Stomach smooth muscle (tissue), 2 donors: Measurements from ENCODE around the gene UQCRQ.

Experiments used
- H3K27ac ChIP-seq: one replicate; pipeline ENCODE4 v1.7.0; 2013; ENCODE audit warnings: mild to moderate bottlenecking, low read length, inconsistent platforms
- H3K27me3 ChIP-seq, 2 donors: one replicate each; pipeline ENCODE4 v1.7.0; 2013; ENCODE audit warnings: low read length in 2 of 2; ENCODE audit not compliant: insufficient read depth in 2 of 2, control insufficient read depth in 1 of 2
- H3K36me3 ChIP-seq, 2 donors: one replicate each; pipeline ENCODE4 v1.7.0; 2013; ENCODE audit warnings: low read length in 2 of 2; ENCODE audit not compliant: control insufficient read depth in 2 of 2, insufficient read depth in 2 of 2
- H3K4me1 ChIP-seq: one replicate; pipeline ENCODE4 v1.7.0; 2013; ENCODE audit warnings: low read length; ENCODE audit not compliant: control insufficient read depth, insufficient read depth
- H3K4me3 ChIP-seq, 2 donors: one replicate each; pipeline ENCODE4 v1.7.0; 2013; ENCODE audit warnings: low read length in 2 of 2
- H3K9ac ChIP-seq, 2 donors: one replicate each; pipeline ENCODE4 v1.7.0; 2013; ENCODE audit warnings: low read length in 2 of 2, mild to moderate bottlenecking in 1 of 2
- H3K9me3 ChIP-seq, 2 donors: one replicate each; pipeline ENCODE4 v1.7.0; 2013; ENCODE audit warnings: low read length in 2 of 2; ENCODE audit not compliant: control insufficient read depth in 2 of 2
- donor health status: healthy.
- donor health status: Pancreatic carcinoma.

The UQCRQ gene

GRCh38 chr5:132871459-132872284 is 5.2 kb downstream of the UQCRQ start:
- H3K4me1 ChIP-seq = peaks cover 16% of the 10 kb centered on the region
- H3K27ac ChIP-seq = no peak overlapping the region
- no peak overlapping the region for H3K4me3 ChIP-seq
- peaks cover 8 to 40% of the 10 kb centered on the region in 2 donors for H3K36me3 ChIP-seq
- H3K9ac ChIP-seq = no peak overlapping the region
- H3K9me3 ChIP-seq = no peaks in the 10 kb centered on the region
- H3K27me3 ChIP-seq = no peaks in the 10 kb centered on the region

- H3K27ac ChIP-seq = no peak overlapping the region
- H3K4me3 ChIP-seq = no peak overlapping the region
- no peak overlapping the region for H3K9ac ChIP-seq
- H3K27me3 ChIP-seq = no peaks in the 10 kb centered on the region
- peaks cover 8 to 36% of the 10 kb centered on the region in 2 donors for H3K36me3 ChIP-seq
- H3K4me1 ChIP-seq = peaks cover 5% of the 10 kb centered on the region
- H3K9me3 ChIP-seq = no peaks in the 10 kb centered on the region
Measured at GRCh38 chr5:132872788-132873118, 6.3 kb downstream of the UQCRQ start.

- H3K9ac ChIP-seq = no peak within 1 kb of the TSS
- peaks cover 8 to 31% of the 10 kb centered on the region in 2 donors for H3K36me3 ChIP-seq
- no peaks in the 10 kb centered on the region for H3K9me3 ChIP-seq
- no peak within 1 kb of the TSS for H3K4me3 ChIP-seq
- H3K27ac ChIP-seq = no peak within 1 kb of the TSS
- H3K27me3 ChIP-seq = no peaks in the 10 kb centered on the region
- H3K4me1 ChIP-seq = peaks cover 5% of the 10 kb centered on the region
Measured at GRCh38 chr5:132873119-132873929, 6.9 kb downstream of the UQCRQ start, which contains the start of gene LEAP2. LEAP2 (plus strand) TSS chr5:132873668; CDS start chr5:132873695, 27 bp downstream.

- Histone ChIP-seq H3K36me3 (peaks cover 8 to 30% of the 10 kb centered on the region in 2 donors), H3K9ac (no peak overlapping the region), H3K27ac (no peak overlapping the region)
Measured at GRCh38 chr5:132873930-132874271, 7.5 kb downstream of the UQCRQ start.

GRCh38 chr5:132876020-132876759 is 9.7 kb downstream of the UQCRQ start:
- Histone ChIP-seq H3K9ac (no peak overlapping the region), H3K27me3 (no peaks in the 10 kb centered on the region), H3K27ac (no peak overlapping the region), H3K9me3 (no peaks in the 10 kb centered on the region), H3K4me1 (peaks cover 5% of the 10 kb centered on the region), H3K4me3 (no peak overlapping the region), H3K36me3 (peaks cover 23 to 26% of the 10 kb centered on the region in 2 donors)

More at GRCh38 chr5:132873930-132874271, 7.5 kb downstream of the UQCRQ start:
- H3K4me1 ChIP-seq = peaks cover 5% of the 10 kb centered on the region
- no peak overlapping the region for H3K4me3 ChIP-seq
- no peaks in the 10 kb centered on the region for H3K9me3 ChIP-seq
- H3K27me3 ChIP-seq = no peaks in the 10 kb centered on the region

GRCh38 chr5:132877466-132877865 is 11.0 kb downstream of the UQCRQ start:
- no peaks in the 10 kb centered on the region for H3K9me3 ChIP-seq
- H3K27me3 ChIP-seq = no peaks in the 10 kb centered on the region
- peaks cover 5% of the 10 kb centered on the region for H3K4me1 ChIP-seq
- no peak overlapping the region for H3K27ac ChIP-seq
- no peak overlapping the region for H3K4me3 ChIP-seq
- H3K9ac ChIP-seq = no peak overlapping the region
- peaks cover 20 to 26% of the 10 kb centered on the region in 2 donors for H3K36me3 ChIP-seq

GRCh38 chr5:132877938-132878337 is 11.5 kb downstream of the UQCRQ start:
- Histone ChIP-seq H3K27ac (no peak overlapping the region), H3K36me3 (peaks cover 19 to 26% of the 10 kb centered on the region in 2 donors), H3K9me3 (no peaks in the 10 kb centered on the region), H3K9ac (no peak overlapping the region), H3K4me3 (no peak overlapping the region), H3K4me1 (peaks cover 4% of the 10 kb centered on the region), H3K27me3 (no peaks in the 10 kb centered on the region)

GRCh38 chr5:132883261-132883834 is 16.9 kb downstream of the UQCRQ start:
- H3K27me3 ChIP-seq = no peaks in the 10 kb centered on the region
- no peaks in the 10 kb centered on the region for H3K9me3 ChIP-seq
- H3K27ac ChIP-seq = no peak overlapping the region
- H3K4me1 ChIP-seq = no peaks in the 10 kb centered on the region
- no peak overlapping the region for H3K4me3 ChIP-seq
- peaks cover 31 to 45% of the 10 kb centered on the region in 2 donors for H3K36me3 ChIP-seq
- no peak overlapping the region for H3K9ac ChIP-seq

GRCh38 chr5:132884548-132884947 is 18.1 kb downstream of the UQCRQ start:
- Histone ChIP-seq H3K27ac (no peak overlapping the region), H3K4me1 (no peaks in the 10 kb centered on the region), H3K36me3 (peaks cover 31 to 50% of the 10 kb centered on the region in 2 donors), H3K4me3 (no peak overlapping the region), H3K9me3 (no peaks in the 10 kb centered on the region), H3K9ac (no peak overlapping the region), H3K27me3 (no peaks in the 10 kb centered on the region)

- Histone ChIP-seq H3K4me1 (no peaks in the 10 kb centered on the region), H3K36me3 (peaks cover 29 to 41% of the 10 kb centered on the region in 2 donors), H3K27me3 (no peaks in the 10 kb centered on the region), H3K4me3 (no peak overlapping the region), H3K9me3 (no peaks in the 10 kb centered on the region), H3K9ac (no peak overlapping the region), H3K27ac (no peak overlapping the region)
Measured at GRCh38 chr5:132886064-132886823, 19.8 kb downstream of the UQCRQ start.
